Coronary artery (tissue), 2 donors: ENCODE measurements around the gene CBARP.

Experiments
- DNase-seq: peaks from one replicate; pipeline ENCODE4 v3.0.0-alpha.2; 2017; ENCODE audit warnings: low spot score
- H3K27ac ChIP-seq, 2 donors: fragments of 200-600 bp; sonication (generic); one replicate each; pipeline ENCODE4 v1.5.1; 2016 to 2019
- H3K4me3 ChIP-seq: fragments of 200-600 bp; sonication (generic); 2 replicates; pipeline ENCODE4 v1.5.1; 2016; ENCODE audit warnings: mild to moderate bottlenecking, moderate library complexity
- CTCF ChIP-seq: fragments of 200-600 bp; sonication (generic); IDR thresholded peaks from one replicate; pipeline ENCODE4 v1.5.1; 2019; ENCODE audit warnings: antibody characterized with exemption

CBARP gene

GRCh38 chr19:1283917-1284292 lies 46.1 kb upstream of the CBARP start:
- no peak for DNase-seq
- Histone ChIP-seq H3K4me3 (no peak overlapping the region), H3K27ac (no peak overlapping the region)
- TF ChIP-seq CTCF: no peak

- Histone ChIP-seq H3K4me3 (no peak overlapping the region), H3K27ac (no peak overlapping the region)
- no peak for DNase-seq
- TF ChIP-seq CTCF: no peak
These were observed 45.6 kb upstream of the CBARP start for GRCh38 chr19:1283207-1283916.

- no peak overlapping the region for H3K27ac ChIP-seq
- no peak for TF ChIP-seq CTCF
- no peak overlapping the region for H3K4me3 ChIP-seq
- no peak for DNase-seq
These were observed 44.9 kb upstream of the CBARP start for GRCh38 chr19:1282588-1283206.

- DNase-seq: no peak
- H3K4me3 ChIP-seq: no peak overlapping the region
- no peak for TF ChIP-seq CTCF
- no peak overlapping the region for H3K27ac ChIP-seq
These were observed 43.9 kb upstream of the CBARP start for GRCh38 chr19:1281569-1282287.

- Histone ChIP-seq H3K27ac (no peak overlapping the region), H3K4me3 (no peak overlapping the region)
- no peak for DNase-seq
- TF ChIP-seq CTCF: no peak
These were observed 43.1 kb upstream of the CBARP start for GRCh38 chr19:1280636-1281568.

- DNase-seq: peak; percentile 88
- TF ChIP-seq CTCF: peak; percentile 94
- Histone ChIP-seq H3K4me3 (no peak overlapping the region), H3K27ac (no peak overlapping the region)
These were observed 42.1 kb upstream of the CBARP start for GRCh38 chr19:1279782-1280341.
